Spleen (tissue), 7 donors: ENCODE data around the gene MRPL37.

Source experiments
- POLR2A ChIP-seq, 3 donors: fragments of 450-650 bp; IDR thresholded peaks; one replicate each; pipeline ENCODE4 v1.5.1; 2017; ENCODE audit warnings: antibody characterized with exemption in 3 of 3, mild to moderate bottlenecking in 1 of 3
- POLR2AphosphoS5 ChIP-seq, 3 donors: sonication (generic); formaldehyde crosslinking; IDR thresholded peaks; one replicate each; pipeline ENCODE4 v1.5.1; 2017; ENCODE audit warnings: antibody characterized with exemption in 3 of 3
- TF ChIP-seq, protein P1 (sequence below), 11 experiments: fragments of 200-600 bp in 7 of 11; fragments of 450-650 bp in 4 of 11; sonication (generic) in 4 of 11; IDR thresholded peaks in 8 of 11; conservative IDR thresholded peaks in 3 of 11; 1 replicate in 7 of 11; 2 replicates in 4 of 11; pipeline versions ENCODE4 v1.4.0 to v1.8.0; 2016 to 2021; ENCODE audit warnings: antibody characterized with exemption in 11 of 11, inconsistent platforms in 4 of 11, mild to moderate bottlenecking in 1 of 11
- donor health status: DM: no; HTN: no; CAD: no; lungs with moderate emphysema.
- donor health status: DM: no; HTN: no; CAD: no.
- donor health status: DM: no; HTN: no; CAD: no.

GRCh38 chr1:54249819-54250435 lies 50.0 kb downstream of the MRPL37 start:
- TF ChIP-seq, protein P1, sequence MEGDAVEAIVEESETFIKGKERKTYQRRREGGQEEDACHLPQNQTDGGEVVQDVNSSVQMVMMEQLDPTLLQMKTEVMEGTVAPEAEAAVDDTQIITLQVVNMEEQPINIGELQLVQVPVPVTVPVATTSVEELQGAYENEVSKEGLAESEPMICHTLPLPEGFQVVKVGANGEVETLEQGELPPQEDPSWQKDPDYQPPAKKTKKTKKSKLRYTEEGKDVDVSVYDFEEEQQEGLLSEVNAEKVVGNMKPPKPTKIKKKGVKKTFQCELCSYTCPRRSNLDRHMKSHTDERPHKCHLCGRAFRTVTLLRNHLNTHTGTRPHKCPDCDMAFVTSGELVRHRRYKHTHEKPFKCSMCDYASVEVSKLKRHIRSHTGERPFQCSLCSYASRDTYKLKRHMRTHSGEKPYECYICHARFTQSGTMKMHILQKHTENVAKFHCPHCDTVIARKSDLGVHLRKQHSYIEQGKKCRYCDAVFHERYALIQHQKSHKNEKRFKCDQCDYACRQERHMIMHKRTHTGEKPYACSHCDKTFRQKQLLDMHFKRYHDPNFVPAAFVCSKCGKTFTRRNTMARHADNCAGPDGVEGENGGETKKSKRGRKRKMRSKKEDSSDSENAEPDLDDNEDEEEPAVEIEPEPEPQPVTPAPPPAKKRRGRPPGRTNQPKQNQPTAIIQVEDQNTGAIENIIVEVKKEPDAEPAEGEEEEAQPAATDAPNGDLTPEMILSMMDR (IDR thresholded peaks at IDR 0.05 in 8 of 11, conservative IDR thresholded peaks at IDR 0.05 in 3 of 11), result no peak
- peak; percentile 48 to 68 (median 64) for TF ChIP-seq POLR2AphosphoS5 (IDR thresholded peaks at IDR 0.05)
- TF ChIP-seq POLR2A (IDR thresholded peaks at IDR 0.05), result no peak
